ENCODE measurements around the gene RPH3AL.

Gene RPH3AL

GRCh38 chr17:251531-251930 lies 101.1 kb downstream of the RPH3AL start:
- TF ChIP-seq POU6F1 (CRISPR knock-in tag; IDR thresholded peaks at IDR 0.05; ENCODE audit: borderline replicate concordance, low read depth): no peak
- TF ChIP-seq GLIS3 (CRISPR knock-in tag; IDR thresholded peaks at IDR 0.05): no peak
- no peak for TF ChIP-seq ZFP3 (CRISPR knock-in tag; IDR thresholded peaks at IDR 0.05)
- no peak for TF ChIP-seq ARNTL (CRISPR knock-in tag; IDR thresholded peaks at IDR 0.05; ENCODE audit: borderline replicate concordance, low read depth)
- TF ChIP-seq ESRRG (CRISPR knock-in tag; IDR thresholded peaks at IDR 0.05): no peak
- TF ChIP-seq, protein P1, sequence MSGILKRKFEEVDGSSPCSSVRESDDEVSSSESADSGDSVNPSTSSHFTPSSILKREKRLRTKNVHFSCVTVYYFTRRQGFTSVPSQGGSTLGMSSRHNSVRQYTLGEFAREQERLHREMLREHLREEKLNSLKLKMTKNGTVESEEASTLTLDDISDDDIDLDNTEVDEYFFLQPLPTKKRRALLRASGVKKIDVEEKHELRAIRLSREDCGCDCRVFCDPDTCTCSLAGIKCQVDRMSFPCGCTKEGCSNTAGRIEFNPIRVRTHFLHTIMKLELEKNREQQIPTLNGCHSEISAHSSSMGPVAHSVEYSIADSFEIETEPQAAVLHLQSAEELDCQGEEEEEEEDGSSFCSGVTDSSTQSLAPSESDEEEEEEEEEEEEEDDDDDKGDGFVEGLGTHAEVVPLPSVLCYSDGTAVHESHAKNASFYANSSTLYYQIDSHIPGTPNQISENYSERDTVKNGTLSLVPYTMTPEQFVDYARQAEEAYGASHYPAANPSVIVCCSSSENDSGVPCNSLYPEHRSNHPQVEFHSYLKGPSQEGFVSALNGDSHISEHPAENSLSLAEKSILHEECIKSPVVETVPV (CRISPR knock-in tag; IDR thresholded peaks at IDR 0.05): no peak
- TF ChIP-seq TOX (CRISPR knock-in tag; IDR thresholded peaks at IDR 0.05; ENCODE audit: borderline replicate concordance): no peak
- no peak for TF ChIP-seq RARB (CRISPR knock-in tag; IDR thresholded peaks at IDR 0.05)
- no peak for TF ChIP-seq ZC3H10 (CRISPR knock-in tag; IDR thresholded peaks at IDR 0.05)
- no peak for TF ChIP-seq ZNF8 (CRISPR knock-in tag; IDR thresholded peaks at IDR 0.05)
- no peak for TF ChIP-seq SNAI2 (CRISPR knock-in tag; IDR thresholded peaks at IDR 0.05)
- no peak for TF ChIP-seq OSR1 (CRISPR knock-in tag; IDR thresholded peaks at IDR 0.05)
- TF ChIP-seq ZNF70 (CRISPR knock-in tag; IDR thresholded peaks at IDR 0.05): no peak
- TF ChIP-seq CREB5 (CRISPR knock-in tag; IDR thresholded peaks at IDR 0.05; ENCODE audit: low read depth): no peak
- TF ChIP-seq ZFP30 (CRISPR knock-in tag; IDR thresholded peaks at IDR 0.05): no peak
- TF ChIP-seq CSDC2 (CRISPR knock-in tag; IDR thresholded peaks at IDR 0.05): no peak
- no peak for TF ChIP-seq TSHZ2 (CRISPR knock-in tag; IDR thresholded peaks at IDR 0.05)
- no peak for TF ChIP-seq PPARA (CRISPR knock-in tag; IDR thresholded peaks at IDR 0.05; ENCODE audit: borderline replicate concordance)
- TF ChIP-seq BACH2 (CRISPR knock-in tag; IDR thresholded peaks at IDR 0.05; ENCODE audit: borderline replicate concordance): no peak
- no peak for ATAC-seq

DNA sequence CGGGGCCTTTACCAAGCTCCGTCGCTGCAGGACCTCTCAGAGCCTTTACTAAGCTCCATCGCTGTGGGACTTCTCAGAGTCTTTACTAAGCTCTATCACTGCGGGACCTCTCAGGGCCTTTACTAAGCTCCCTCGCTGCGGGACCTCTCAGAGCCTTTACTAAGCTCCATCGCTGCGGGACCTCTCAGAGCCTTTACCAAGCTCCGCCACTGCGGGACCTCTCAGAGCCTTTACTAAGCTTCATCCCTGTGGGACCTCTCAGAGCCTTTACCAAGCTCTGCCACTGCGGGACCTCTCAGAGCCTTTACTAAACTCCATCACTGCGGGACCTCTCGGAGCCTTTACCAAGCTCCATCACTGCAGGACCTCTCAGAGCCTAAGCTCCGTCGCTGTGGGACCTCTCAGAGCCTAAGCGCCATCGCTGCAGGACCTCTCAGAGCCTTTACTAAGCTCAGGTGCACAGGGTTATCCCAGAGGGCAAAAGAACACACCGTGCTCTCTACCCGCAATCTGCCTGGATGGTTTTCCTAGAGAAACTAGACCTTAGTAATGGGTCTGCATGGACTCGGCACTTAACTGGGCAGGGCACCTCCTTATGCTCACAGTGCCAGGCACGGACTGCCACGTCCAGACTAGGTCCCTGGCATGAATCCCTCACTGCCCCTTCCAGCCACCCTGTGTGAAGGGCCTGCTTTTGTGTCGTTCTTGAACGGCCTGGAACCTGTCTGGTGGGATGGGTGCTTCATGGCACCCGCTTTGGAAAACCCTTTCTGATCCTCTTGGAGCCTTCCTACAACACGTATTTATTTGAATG lies 101.9 kb downstream of the RPH3AL start:
- TF ChIP-seq POU6F1 (CRISPR knock-in tag; IDR thresholded peaks at IDR 0.05; ENCODE audit: borderline replicate concordance, low read depth): no peak
- TF ChIP-seq RARB (CRISPR knock-in tag; IDR thresholded peaks at IDR 0.05): no peak
- no peak for TF ChIP-seq SNAI2 (CRISPR knock-in tag; IDR thresholded peaks at IDR 0.05)
- no peak for TF ChIP-seq ZNF70 (CRISPR knock-in tag; IDR thresholded peaks at IDR 0.05)
- TF ChIP-seq TSHZ2 (CRISPR knock-in tag; IDR thresholded peaks at IDR 0.05): no peak
- no peak for TF ChIP-seq BACH2 (CRISPR knock-in tag; IDR thresholded peaks at IDR 0.05; ENCODE audit: borderline replicate concordance)
- TF ChIP-seq OSR1 (CRISPR knock-in tag; IDR thresholded peaks at IDR 0.05): no peak
- no peak for TF ChIP-seq ZC3H10 (CRISPR knock-in tag; IDR thresholded peaks at IDR 0.05)
- no peak for TF ChIP-seq CREB5 (CRISPR knock-in tag; IDR thresholded peaks at IDR 0.05; ENCODE audit: low read depth)
- TF ChIP-seq TCF4 (CRISPR knock-in tag; IDR thresholded peaks at IDR 0.05; ENCODE audit: borderline replicate concordance): no peak
- TF ChIP-seq ZNF8 (CRISPR knock-in tag; IDR thresholded peaks at IDR 0.05): no peak
- TF ChIP-seq CSDC2 (CRISPR knock-in tag; IDR thresholded peaks at IDR 0.05): no peak
- no peak for TF ChIP-seq GLIS3 (CRISPR knock-in tag; IDR thresholded peaks at IDR 0.05)
- no peak for TF ChIP-seq ISL1 (CRISPR knock-in tag; IDR thresholded peaks at IDR 0.05)
- no peak for ATAC-seq
